D721Med (cell line): ENCODE results near the gene MED12L.

ENCODE experiments used
- DNase-seq: peaks from one replicate; pipeline ENCODE4 v3.0.0; 2011; ENCODE audit warnings: low spot score; ENCODE audit not compliant: insufficient read length
- FAIRE-seq: peaks from 2 replicates; lab custom pipeline; 2011; peaks lifted over from hg19 to GRCh38; lab: Jason Lieb, UNC
- TF ChIP-seq, protein P1 (sequence below): IDR thresholded peaks from 2 replicates; pipeline ENCODE4 v1.5.1; 2012; ENCODE audit warnings: mild to moderate bottlenecking, control low read depth; ENCODE audit not compliant: insufficient read depth; ENCODE audit errors: missing control alignments

Gene MED12L

GRCh38 chr3:151107701-151108100 lies 22.2 kb downstream of the MED12L start:
- DNase-seq (no peak), FAIRE-seq (no peak)
- TF ChIP-seq, protein P1, sequence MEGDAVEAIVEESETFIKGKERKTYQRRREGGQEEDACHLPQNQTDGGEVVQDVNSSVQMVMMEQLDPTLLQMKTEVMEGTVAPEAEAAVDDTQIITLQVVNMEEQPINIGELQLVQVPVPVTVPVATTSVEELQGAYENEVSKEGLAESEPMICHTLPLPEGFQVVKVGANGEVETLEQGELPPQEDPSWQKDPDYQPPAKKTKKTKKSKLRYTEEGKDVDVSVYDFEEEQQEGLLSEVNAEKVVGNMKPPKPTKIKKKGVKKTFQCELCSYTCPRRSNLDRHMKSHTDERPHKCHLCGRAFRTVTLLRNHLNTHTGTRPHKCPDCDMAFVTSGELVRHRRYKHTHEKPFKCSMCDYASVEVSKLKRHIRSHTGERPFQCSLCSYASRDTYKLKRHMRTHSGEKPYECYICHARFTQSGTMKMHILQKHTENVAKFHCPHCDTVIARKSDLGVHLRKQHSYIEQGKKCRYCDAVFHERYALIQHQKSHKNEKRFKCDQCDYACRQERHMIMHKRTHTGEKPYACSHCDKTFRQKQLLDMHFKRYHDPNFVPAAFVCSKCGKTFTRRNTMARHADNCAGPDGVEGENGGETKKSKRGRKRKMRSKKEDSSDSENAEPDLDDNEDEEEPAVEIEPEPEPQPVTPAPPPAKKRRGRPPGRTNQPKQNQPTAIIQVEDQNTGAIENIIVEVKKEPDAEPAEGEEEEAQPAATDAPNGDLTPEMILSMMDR = no peak

GRCh38 chr3:151109286-151109800 lies 23.9 kb downstream of the MED12L start:
- DNase-seq (no peak), FAIRE-seq (no peak)
- TF ChIP-seq, protein P1 = no peak

DNA sequence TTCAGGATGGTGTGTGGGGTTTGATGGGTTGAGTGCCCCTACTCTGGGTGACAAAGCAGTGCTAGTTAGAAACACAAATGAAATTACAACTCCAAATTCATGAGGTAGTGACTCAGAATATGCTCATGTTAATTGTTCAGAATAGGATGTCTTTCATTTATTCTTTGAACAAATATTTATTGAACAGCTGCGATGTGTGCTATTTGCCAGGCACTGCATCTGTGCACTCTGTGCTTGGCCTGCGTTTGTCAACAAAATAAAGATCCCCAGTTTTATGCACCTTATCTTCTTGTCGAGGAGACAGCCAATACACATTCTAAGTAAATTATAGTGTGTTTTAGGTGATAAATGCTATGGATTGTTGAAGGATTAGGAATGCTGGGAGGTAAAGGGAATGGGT lies 27.3 kb downstream of the MED12L start:
- DNase-seq (no peak), FAIRE-seq (no peak)
- TF ChIP-seq, protein P1 = no peak

GRCh38 chr3:151113343-151113742 lies 27.9 kb downstream of the MED12L start:
- FAIRE-seq (no peak), DNase-seq (no peak)
- TF ChIP-seq, protein P1 = no peak

DNA sequence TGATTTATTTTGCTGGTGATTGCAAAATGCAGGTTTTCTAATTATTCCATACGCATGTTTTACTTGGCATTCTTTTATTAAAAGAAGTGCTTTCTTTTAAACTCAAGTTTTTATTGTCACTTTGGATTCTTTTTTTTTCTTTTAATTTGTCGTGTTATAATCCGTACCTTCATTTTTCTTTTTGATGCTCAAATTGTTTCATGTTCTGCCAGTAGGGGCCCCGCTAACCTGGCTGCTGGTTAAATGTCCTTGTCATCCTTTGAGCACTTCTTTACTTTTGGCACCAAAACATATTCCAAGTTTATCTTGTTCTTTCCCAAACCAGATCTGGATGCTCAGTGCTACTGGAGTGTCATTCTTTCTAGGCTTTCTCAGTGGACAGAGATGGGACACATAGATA lies 31.6 kb downstream of the MED12L start:
- FAIRE-seq (no peak), DNase-seq (no peak)
- TF ChIP-seq, protein P1 = no peak

- DNase-seq (no peak), FAIRE-seq (no peak)
- TF ChIP-seq, protein P1 = no peak
These were observed 33.7 kb downstream of the MED12L start for GRCh38 chr3:151119188-151119587.

- no peak for DNase-seq
- FAIRE-seq = no peak
- TF ChIP-seq, protein P1 = no peak
These were observed 34.9 kb downstream of the MED12L start for GRCh38 chr3:151120409-151120808.
